A673 (cell line): ENCODE results near the gene IFNL1.

Experiments used
- EZH2 ChIP-seq: fragments of 200-600 bp; sonication (generic); IDR thresholded peaks from 2 replicates; pipeline ENCODE4 v1.6.1; 2017; ENCODE audit warnings: borderline replicate concordance, low read depth, mild to moderate bottlenecking, mixed read lengths, antibody characterized with exemption, low read length; ENCODE audit not compliant: poor library complexity, severe bottlenecking
- TF ChIP-seq, protein P1 (sequence below): fragments of 300-800, 200-600 bp; sonication (generic); conservative IDR thresholded peaks from 2 replicates; pipeline ENCODE4 v1.5.1; 2017; ENCODE audit warnings: low read depth, mild to moderate bottlenecking, antibody characterized with exemption, low read length, moderate library complexity, mixed read lengths

DNA sequence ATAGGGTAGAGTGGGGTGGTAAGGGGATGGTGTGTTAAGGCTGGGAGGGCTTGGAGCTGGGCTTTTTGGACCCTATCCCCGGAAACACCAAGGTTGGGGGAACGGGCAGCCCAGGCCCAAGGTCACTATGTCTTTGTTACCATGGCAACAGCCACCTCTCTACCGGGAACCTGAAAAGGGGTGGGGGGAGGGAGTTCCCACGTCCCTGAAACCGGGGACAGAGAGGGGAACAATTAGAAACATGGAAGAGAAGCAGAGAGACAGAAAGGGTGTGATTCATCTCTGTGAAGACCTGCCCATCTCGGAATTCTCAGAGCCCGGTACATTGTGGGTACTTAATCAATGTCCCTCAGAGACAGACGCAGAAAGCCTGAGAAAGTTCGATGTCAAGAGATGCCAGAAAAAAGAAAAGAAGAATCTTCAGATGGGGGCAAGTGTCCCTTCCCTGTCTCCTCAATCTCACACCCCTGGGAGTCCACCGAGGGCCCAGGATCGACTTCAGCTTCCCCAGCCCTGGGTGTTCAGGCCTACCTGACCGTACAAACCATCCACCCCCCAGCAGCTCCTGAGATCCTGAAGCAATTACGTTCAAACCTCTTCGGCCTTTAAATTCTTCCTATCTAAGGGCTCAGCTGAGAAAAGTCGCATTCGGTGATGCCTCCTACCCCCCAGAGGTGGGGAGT, 31.3 kb downstream of the IFNL1 start:
- TF ChIP-seq, protein P1, sequence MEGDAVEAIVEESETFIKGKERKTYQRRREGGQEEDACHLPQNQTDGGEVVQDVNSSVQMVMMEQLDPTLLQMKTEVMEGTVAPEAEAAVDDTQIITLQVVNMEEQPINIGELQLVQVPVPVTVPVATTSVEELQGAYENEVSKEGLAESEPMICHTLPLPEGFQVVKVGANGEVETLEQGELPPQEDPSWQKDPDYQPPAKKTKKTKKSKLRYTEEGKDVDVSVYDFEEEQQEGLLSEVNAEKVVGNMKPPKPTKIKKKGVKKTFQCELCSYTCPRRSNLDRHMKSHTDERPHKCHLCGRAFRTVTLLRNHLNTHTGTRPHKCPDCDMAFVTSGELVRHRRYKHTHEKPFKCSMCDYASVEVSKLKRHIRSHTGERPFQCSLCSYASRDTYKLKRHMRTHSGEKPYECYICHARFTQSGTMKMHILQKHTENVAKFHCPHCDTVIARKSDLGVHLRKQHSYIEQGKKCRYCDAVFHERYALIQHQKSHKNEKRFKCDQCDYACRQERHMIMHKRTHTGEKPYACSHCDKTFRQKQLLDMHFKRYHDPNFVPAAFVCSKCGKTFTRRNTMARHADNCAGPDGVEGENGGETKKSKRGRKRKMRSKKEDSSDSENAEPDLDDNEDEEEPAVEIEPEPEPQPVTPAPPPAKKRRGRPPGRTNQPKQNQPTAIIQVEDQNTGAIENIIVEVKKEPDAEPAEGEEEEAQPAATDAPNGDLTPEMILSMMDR, result no peak
- no peak for TF ChIP-seq EZH2
